Midbrain (tissue), 1 donor: ENCODE results near the gene FAM234B.
A peak's percentile ranks its signal among the peaks of the same experiment; 100 is the strongest.
"Not testable (repeated sequence)": the region's sequence is repeated elsewhere in the genome, so short reads cannot be mapped to it uniquely, and the experiment has no call there.

Experiments
- DNase-seq: peaks from one replicate; lab custom pipeline; 2025; lab: John Stamatoyannopoulos, UW

The FAM234B gene

DNA sequence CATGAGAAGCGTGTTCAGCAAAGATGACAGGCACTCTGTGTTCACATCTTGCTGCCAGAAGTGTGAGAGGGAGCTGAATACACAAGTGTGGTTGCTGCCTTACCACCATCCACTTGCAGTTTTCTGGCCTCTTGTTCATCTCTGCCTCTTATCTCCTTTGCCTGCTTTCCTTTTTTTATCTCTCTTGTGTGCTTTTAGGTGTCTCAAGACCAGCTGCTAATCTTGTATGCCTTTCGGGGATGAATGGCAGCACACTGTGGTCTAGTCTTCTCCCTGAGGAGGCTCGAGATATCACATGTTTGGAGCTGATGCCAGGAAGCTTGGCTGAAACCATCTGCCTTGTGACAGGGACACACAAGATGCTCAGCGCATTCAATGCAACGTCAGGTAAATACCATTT is 17.2 kb downstream of the FAM234B start:
- no peak for DNase-seq

DNA sequence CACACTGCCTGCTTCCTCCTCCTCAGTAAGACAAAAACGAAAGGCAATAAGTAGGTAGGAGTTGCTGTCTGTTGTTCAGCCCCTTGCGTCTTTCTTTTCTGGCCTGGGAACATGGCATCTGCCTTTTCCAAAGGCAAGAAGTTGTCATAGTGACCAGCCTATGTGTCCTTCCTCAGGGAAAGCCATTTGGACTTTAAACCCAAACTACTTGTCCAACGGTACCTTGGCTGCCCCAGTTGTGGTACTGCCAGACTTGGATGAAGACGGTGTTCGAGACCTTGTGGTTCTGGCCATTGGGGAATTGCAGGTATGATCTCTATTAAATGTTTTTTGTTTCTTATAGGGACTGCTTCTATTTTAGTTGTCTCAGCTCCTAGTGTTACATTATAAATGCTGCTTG is 18.5 kb downstream of the FAM234B start:
- DNase-seq = peak; percentile 36

DNA sequence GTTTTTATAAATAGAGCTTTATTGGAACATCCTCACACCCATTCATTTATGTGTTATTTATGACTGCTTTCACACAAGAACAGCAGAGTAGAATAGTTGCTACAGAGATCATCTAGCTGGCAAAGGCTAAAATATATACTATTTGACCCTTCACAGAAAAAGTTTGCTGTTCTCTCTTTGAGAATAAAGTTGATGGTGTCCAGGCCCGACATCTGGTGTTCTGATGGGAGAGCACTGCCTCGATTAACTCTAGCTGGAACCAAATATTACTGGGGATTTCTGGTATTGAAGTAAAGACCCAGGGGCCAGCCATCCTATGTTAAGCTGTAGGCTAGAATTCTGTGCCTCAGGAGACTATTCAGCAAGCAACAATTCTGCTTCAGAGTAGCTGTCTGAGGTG is 21.8 kb downstream of the FAM234B start:
- no peak for DNase-seq

DNA sequence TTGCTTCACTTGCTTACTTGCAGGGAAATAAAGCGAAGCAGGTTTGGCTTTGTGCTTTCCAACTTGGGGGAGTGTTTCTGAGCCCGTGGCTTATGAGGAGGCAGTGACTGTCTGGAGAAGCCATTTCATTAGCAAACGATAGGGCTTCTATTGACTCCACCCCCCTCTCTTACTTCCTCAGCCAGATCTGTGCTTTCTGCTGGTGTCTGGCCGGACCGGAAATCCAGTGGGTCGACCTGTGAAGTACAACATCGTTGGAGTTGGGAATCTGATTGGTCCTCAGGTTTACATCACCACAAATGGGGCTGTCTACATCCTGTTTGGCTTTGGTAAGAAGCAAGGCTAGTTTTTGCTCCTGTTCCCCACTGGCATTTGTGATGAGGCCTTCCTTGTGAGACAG is 22.3 kb downstream of the FAM234B start:
- no peak for DNase-seq

DNA sequence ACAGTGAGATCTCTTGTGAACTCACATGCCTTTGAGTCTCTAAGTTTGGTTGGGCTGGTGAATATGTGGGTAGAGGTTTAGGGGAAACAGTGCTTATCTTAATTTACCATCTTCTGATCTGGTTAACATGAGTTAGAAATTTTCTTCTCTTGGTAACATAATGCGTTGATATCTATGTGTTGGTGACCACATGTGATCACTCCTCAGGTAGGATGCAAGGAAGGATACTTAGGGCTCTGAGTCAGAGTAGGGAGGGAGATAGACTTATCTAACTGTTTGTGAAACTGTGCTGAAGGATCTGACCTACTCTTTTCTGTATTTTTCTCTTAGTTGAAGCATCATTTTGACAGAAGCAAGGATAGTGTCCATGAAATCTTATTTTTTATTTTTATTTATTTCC is 23.1 kb downstream of the FAM234B start:
- no peak for DNase-seq

DNA sequence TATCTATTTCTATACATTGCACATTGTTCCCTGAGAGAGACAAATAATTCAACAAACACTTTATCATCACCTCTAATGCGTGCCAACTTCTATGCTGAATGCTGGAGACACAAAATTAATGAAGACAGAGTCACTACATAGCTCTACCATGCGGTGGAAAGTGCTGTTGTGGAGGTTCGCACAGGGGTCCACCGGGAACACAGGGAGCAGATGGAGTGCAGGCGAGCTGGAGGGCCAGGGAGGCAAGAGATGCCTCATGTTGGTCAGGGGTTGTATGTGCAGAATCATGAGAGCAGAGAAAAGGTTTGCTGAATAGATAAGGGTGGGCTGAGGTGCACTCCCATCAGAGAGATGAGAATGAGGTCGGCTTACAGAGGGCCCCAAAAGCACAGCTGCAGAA is 25.2 kb downstream of the FAM234B start:
- no peak for DNase-seq

DNA sequence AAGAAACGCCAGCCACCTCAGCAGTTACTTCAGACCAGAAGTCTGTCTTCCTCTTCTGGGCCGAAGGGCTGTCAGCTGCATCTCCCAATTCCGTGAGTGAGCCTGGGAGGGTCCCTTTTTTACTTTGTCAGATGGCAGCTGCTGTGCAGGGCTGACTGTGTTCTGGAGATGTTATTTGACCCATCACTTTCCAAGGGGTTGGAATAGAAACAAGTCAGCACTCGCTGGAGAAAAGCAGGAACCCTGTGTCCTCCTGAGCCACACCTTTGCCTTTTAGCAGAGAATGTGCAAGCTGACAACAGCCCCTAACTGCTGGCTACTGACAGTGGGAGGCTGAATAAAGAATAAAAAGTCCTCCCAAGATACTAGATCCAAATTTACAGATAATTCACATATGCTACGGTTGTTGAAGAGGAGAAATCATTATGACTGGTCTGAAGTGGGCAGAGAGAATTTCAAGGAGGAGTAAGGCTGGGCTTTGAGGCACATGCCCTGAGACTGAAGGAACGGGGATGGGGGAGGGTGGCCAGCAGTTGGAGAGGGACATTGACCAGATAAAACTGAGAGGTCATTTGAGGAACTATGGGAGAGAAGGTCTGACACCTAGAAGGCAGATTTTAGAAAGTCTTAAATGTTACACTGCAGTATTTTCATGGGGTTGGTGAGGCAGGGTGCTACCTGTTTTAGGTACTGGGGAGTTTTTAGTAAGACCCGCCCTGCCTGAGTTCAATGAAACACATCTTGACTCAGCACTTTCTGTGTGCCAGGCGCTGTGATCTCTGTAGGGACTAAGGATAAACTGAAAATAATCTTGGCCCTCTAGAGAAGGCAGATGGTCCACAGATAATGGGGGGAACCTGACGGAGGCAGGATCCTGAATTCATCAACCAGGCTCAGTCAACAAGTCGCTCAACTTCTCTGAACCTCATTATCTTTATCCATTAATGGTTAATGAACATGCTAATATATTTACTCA is 27.4 kb downstream of the FAM234B start:
- no peak for DNase-seq

DNA sequence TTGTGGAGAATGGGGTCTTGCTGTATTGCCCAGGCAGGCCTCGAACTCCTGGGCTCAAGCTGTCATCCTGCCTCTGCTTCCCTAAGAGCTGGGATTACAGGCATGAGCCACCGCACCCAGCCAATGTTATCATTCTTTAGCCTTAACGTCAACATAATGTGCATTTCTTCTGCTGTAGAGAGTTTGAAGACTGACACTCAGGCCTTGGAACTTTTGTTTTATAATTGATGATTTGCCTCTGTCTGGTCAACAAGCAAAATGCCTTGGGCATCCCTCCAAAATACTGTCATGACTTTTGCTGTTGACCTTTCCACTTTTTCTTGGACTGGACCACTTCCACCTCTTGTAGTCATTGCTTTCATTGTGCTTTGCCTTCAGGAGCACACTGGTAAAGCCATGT is 29.0 kb downstream of the FAM234B start:
- no peak for DNase-seq

DNA sequence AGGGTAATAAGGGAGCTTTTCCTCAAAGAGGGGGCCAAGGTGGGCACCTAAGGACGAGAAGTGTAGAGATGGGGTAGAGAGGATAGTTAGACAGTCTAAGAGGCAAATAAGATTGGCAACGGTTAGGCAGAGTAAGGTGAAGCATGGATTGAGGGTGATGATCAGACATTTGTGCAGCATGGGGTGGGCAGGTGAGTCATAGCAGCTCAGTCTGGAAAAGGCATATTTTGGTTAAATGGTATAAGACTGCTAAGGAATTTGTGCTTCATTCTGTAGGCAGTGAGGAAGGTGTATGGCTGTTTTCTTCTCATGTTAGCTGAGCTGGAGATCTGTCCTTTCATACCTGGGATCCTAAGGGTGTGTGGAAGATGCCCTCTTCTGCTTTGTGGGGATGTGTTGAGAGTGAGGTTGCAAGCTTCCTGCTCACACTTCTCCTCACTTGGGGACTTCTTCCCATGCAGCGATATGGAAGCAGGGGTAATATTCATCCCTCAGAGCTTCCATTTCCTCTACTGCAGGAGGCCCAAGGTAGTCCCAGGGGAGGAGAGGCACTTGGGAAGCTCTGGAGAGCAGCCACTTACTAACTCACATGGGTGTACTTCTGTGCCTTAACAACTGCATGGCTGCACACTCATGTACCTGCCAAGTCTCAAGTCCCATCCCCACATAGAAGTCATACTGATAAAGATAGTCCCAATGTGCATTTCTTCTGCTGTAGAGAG is 30.4 kb downstream of the FAM234B start:
- no peak for DNase-seq

DNA sequence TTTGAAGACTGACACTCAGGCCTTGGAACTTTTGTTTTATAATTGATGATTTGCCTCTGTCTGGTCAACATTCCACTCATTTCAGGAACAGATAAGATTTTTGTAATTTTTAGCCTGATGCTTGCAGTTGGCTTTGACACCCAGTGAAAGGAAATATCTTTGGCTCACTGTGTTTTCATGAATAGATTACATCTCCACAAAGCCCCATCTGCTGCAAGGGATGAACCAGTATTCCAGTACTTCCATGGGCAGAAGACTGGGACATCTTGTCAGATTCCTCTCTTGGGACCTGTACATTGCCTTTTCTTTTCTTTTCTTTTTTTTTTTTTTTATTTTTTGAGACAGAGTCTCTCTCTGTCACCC is 30.9 kb downstream of the FAM234B start:
- no peak for DNase-seq

DNA sequence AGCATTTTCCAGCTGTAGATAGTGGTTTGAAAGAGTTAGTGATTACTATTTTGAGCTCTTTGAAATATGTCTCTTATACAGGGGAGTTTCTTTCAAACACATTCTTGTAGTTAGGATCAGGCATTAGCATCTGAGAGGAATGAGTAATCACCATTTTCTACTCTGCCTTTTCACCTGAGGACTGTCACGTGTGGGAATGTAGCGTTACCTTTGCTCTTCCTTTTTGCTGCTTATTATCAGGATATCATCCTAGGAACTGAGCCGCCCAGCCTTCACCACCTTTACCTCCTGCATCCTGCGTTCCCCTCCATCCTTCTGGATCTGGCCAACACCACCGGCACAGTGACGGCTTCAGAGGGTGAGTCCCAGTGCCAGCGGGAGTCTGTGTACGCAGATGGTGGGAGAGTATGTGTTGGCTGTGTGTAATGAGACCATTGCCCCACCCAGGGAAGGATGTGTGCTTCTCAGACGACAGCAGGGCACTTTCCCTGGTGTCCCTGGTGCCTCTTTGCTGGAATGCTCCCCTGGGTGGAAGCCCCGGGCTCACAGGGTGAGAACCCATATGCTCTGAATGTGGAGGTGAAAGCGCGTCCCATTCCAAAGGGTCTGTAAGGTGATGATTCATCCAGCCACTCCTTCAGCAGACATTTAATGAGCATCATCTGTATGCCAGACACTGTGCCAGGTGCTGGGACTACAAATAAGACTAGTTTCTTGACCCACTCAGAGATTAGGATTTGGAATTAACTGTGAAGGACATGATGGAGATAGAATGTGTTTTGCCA is 31.8 kb downstream of the FAM234B start:
- DNase-seq = no peak

DNA sequence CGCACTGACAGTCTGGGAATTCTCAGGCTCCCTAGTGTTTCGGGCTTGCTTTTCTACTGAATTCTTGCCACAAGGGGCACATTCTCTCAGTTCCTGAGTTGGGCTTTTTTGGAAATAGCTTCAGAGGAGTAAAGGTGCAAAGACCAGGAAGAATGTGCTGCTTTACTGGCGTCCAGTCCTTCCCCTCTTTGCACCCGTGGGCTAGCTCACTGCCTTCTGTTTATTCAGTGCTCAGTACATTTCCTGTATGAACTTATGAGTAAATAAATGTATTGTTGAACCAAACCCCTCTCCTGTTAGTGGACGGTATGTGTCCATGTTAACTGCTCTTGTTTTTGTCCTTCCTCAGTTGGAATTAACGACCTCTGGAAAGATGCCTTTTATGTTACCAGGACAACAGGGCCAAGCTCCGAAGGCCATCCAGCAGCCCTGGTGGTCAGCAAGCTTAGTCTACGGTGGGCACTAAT is 35.3 kb downstream of the FAM234B start:
- DNase-seq = no peak

DNA sequence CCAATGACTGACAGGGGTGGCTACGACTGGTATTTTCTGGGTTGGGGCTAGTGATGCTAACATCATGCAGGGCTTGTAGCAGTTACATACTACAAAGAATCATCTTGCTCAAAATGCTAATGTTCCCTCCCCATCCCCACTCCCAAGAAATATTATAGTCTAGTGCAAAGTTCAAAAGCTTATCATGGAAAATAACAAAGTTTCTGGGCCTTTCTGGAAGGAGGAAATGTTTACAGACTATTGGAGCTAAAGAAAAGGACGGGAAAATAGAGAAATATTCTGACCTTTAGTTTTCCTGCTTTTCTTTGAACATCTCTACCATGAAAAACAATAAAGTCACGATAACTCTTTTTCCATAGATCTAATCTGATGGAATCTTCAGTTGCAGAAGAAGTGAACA is 36.1 kb downstream of the FAM234B start:
- DNase-seq = no peak

DNA sequence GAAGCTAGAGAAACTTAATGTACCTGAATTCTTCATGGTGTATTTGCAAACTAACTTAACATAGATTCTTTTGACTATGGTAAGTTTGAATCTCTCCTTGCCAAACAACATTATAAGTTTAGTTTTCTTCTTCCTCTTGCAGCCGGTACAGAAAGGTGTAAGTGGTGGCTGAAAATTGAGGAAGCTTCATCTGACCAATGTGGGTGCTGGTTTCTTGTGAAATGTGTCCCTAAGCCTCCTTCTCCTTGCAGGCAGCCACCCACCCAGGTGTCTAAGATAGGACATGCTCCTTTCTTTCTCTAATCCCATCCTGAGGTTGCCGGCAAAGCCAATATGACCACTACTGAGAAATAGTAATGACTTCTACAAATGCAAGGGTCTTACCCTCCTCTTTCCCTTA is 38.7 kb downstream of the FAM234B start:
- no peak for DNase-seq

DNA sequence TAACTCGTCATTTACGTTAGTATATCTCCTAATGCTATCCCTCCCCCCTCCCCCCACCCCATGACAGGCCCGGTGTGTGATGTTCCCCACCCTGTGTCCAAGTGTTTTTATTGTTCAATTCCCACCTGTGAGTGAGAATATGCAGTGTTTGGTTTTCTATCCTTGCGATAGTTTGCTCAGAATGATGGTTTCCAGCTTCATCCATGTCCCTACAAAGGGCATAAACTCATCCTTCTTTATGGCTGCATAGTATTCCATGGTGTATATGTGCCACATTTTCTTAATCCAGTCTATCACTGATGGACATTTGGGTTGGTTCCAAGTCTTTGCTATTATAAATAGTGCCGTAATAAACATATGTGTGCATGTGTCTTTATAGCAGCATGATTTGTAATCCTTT is 39.5 kb downstream of the FAM234B start:
- DNase-seq = not testable (repeated sequence)

DNA sequence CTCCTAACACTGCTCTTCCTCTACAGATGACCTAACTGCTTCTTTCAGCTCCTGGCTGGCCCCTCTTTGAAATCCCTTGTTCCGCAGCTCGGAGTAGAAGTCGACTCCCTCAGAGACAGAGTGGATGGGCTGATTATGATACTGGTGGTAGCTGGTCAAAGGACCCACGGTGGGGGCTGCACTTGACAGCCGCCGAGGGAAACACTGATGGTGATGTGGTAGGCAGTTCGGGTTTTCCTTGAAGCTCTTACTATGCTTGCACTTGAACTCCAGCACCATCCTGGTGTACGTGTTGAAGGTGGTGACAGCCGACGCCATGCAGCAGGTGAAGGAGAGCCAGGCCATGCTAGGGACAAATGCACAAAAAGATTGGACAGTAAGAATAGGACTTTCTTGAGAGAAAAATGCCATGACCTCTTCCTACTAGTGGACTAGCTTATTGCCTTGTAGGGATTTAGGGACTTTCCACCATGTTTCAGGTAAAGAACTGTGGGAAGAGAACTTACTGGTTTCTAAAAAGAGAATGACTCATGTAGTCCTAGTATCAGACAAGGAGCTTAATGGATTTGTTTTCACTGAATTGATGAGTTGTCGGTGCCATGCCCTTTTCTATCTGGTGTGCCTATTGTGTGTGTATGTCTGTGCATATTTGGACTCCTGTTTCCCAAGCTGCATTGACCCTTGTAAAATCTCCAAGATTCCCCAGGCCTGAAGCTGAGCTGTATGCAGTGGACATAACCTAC is 40.9 kb downstream of the FAM234B start:
- DNase-seq = no peak

DNA sequence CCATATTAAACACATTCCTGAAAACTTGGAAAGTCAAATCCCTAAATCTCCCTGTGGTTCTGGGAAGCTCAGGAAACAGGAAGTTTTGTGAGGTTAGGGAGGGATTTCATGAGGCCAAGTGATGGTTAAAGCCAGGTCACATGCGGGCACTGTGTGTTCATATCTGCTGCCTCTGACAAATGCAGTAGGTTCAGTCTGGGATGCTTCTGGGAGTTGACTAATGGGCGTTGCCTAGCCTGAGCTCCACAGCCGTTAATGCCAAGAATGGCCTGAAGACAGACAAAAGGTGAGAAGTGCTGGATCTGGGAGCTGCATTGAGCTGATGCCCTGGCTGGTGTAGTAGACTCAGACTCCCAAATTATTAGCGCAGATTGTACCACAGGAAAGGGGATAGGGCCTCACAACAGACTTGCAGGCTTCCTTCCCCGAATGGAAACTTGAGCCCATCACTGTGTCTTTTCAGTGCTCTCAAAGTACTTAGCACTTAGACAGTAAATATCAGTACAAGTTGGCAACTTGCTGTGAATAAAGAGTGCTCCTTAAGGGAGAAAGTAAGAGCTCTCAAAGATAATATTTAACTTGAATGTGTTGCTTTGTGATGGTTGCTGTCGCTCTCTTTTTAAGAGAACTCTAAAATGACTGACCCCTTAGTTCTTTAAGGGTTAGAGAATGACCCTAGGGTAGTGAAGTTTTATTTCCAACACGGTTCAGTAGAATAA is 41.9 kb downstream of the FAM234B start:
- no peak for DNase-seq

DNA sequence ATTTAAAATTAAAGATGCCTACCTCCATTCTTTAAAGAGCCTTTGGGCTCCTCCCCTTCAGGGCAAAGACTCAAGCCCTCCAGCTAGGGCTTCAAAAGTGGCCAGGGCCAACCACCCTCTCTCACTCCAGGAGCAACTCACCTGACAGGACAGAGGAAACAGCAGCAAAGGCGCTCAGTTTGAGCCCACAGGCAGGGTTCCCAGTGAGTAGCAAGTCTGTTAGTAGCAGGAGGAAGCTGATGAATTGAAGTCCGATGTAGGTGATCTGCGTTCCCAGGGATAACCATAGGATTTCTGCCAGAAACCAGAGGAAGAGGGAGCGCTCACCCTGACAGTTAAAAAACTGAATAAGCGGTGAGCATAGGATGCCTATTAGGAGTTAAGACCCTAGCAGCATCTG is 43.6 kb downstream of the FAM234B start:
- no peak for DNase-seq

DNA sequence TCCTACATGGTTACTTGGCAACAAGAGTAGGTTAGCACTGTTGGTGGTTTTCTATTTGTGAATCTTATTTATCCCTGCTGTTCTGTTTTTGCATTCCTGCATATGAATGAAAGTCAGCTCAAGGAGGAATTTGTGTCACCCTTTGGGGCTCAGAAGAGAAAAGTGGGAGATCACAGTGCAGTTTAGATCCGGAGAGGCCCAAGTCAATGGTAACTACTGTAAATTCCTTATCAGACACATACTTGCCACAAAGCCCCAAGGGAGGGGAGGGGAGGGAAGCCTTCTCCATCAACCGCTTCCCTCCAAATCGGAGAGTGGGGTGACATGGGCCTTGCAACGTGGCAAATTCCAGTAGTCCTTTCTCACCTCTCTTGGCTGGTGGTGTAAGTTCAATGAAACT is 44.3 kb downstream of the FAM234B start:
- no peak for DNase-seq

DNA sequence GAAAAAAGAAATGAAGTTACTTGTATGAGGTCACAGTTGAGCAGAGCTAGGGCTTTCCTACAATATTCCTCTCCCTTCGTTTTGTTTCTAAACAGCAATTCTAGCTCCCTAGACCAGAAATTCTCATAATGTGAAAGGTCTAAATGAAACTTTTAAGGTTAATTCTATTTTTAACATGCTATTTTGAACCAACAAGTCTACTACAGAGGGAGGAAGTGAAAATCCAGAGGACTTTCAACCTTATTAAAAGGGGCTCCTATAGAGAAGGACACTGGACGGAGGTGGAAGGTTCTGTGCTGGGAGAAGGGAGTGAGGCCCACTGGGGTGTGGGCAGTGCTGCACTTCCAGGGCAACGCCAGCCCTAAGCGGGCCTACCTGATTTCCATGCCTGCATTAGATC is 45.9 kb downstream of the FAM234B start:
- DNase-seq = no peak

DNA sequence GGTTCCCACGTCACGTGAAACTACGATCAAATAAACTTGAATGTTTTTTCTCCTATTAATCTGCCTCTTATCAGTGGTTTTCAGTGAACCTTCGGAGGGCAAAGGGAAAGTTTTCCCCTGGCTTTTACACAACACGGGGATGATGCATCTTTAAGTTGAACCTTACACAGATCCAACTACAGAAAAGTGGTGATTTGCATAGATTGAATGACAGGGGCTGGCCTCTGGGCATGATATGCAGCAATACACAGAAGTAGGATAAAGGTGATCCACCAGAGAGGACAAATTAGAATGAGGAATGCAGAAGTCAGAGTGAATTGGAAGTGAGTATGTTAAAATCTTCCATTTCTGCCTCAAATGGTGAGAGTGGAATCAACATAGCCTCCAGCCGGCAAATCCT is 47.7 kb downstream of the FAM234B start:
- no peak for DNase-seq
